ENCODE data around the gene EDIL3. TPM values are rescaled to one million over a fixed set of nuclear protein-coding genes. Genes with fewer than 3 reads are reported as not detected.

EDIL3 gene
- total RNA-seq, 4 donors from 2014 or later: 9.4 to 21.5 (median 17.5) TPM

- Histone ChIP-seq H3K36me3 (no peaks in the 10 kb centered on the region), H3K27ac (no peak overlapping the region), H3K4me1 (no peaks in the 10 kb centered on the region), H3K9me3 (no peaks in the 10 kb centered on the region), H3K27me3 (no peaks in the 10 kb centered on the region), H3K4me3 (no peak overlapping the region)
- TF ChIP-seq POLR2AphosphoS5 (IDR thresholded peaks at IDR 0.05) (no peak), POLR2A (IDR thresholded peaks at IDR 0.05) (no peak), EP300 (IDR thresholded peaks at IDR 0.05) (no peak)
- TF ChIP-seq, protein P1, sequence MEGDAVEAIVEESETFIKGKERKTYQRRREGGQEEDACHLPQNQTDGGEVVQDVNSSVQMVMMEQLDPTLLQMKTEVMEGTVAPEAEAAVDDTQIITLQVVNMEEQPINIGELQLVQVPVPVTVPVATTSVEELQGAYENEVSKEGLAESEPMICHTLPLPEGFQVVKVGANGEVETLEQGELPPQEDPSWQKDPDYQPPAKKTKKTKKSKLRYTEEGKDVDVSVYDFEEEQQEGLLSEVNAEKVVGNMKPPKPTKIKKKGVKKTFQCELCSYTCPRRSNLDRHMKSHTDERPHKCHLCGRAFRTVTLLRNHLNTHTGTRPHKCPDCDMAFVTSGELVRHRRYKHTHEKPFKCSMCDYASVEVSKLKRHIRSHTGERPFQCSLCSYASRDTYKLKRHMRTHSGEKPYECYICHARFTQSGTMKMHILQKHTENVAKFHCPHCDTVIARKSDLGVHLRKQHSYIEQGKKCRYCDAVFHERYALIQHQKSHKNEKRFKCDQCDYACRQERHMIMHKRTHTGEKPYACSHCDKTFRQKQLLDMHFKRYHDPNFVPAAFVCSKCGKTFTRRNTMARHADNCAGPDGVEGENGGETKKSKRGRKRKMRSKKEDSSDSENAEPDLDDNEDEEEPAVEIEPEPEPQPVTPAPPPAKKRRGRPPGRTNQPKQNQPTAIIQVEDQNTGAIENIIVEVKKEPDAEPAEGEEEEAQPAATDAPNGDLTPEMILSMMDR (IDR thresholded peaks at IDR 0.05): no peak
- DNase-seq (ENCODE audit: low spot score in 2 of 2): no peak
- 86% methylated on average over 3 of the region's 3 CpGs for WGBS
Measured at GRCh38 chr5:84092738-84093137, 291.9 kb downstream of the EDIL3 start.

GRCh38 chr5:84091127-84091799 lies 293.4 kb downstream of the EDIL3 start:
- WGBS: 74% methylated on average over 4 of the region's 4 CpGs
- H3K27ac ChIP-seq: no peak overlapping the region
- H3K4me3 ChIP-seq: no peak overlapping the region
- no peaks in the 10 kb centered on the region for H3K9me3 ChIP-seq
- TF ChIP-seq EP300 (IDR thresholded peaks at IDR 0.05) (no peak), POLR2AphosphoS5 (IDR thresholded peaks at IDR 0.05) (no peak), POLR2A (IDR thresholded peaks at IDR 0.05) (no peak)
- TF ChIP-seq, protein P1 (IDR thresholded peaks at IDR 0.05): no peak
- H3K36me3 ChIP-seq: no peaks in the 10 kb centered on the region
- no peak for DNase-seq (ENCODE audit: low spot score in 2 of 2)
- no peaks in the 10 kb centered on the region for H3K4me1 ChIP-seq
- H3K27me3 ChIP-seq: no peaks in the 10 kb centered on the region

- WGBS: 71% methylated on average over 2 of the region's 2 CpGs
- DNase-seq (ENCODE audit: low spot score in 2 of 2): no peak
- Histone ChIP-seq H3K27me3 (no peaks in the 10 kb centered on the region), H3K36me3 (no peaks in the 10 kb centered on the region), H3K9me3 (no peaks in the 10 kb centered on the region), H3K27ac (no peak overlapping the region), H3K4me1 (no peaks in the 10 kb centered on the region), H3K4me3 (no peak overlapping the region)
- TF ChIP-seq EP300 (IDR thresholded peaks at IDR 0.05) (no peak), POLR2A (IDR thresholded peaks at IDR 0.05) (no peak), POLR2AphosphoS5 (IDR thresholded peaks at IDR 0.05) (no peak)
- TF ChIP-seq, protein P1 (IDR thresholded peaks at IDR 0.05): no peak
Measured at GRCh38 chr5:84088996-84089395, 295.7 kb downstream of the EDIL3 start.

DNA sequence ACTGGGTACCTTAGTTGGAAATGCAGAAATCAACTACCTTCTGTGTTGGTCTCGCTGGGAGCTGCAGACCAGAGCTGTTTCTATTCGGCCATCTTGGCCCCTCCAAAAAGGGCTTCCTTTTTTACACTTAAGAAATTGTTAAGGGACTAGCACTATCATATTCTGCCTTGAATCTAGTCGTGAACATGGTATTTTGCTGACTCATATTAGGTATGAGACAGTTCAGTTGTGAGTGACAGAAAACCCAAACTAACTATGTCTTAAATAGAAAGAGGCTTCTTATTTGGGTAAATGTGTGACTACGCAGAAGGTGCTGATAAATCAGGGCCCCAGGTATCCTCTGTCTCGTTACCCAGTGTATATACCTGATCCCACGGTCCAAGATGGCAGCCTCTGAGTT lies 298.2 kb downstream of the EDIL3 start:
- Histone ChIP-seq H3K27me3 (no peaks in the 10 kb centered on the region), H3K4me3 (no peak overlapping the region), H3K27ac (no peak overlapping the region), H3K9me3 (no peaks in the 10 kb centered on the region), H3K4me1 (no peaks in the 10 kb centered on the region), H3K36me3 (no peaks in the 10 kb centered on the region)
- TF ChIP-seq EP300 (IDR thresholded peaks at IDR 0.05) (no peak), POLR2A (IDR thresholded peaks at IDR 0.05) (no peak), POLR2AphosphoS5 (IDR thresholded peaks at IDR 0.05) (no peak)
- TF ChIP-seq, protein P1 (IDR thresholded peaks at IDR 0.05): no peak
- WGBS: 93% methylated on average over 6 of the region's 6 CpGs
- DNase-seq (ENCODE audit: low spot score in 2 of 2): no peak

GRCh38 chr5:84085387-84086041 lies 299.2 kb downstream of the EDIL3 start:
- WGBS: 76% methylated on average over 5 of the region's 8 CpGs

More at GRCh38 chr5:84085387-84086041, 299.2 kb downstream of the EDIL3 start:
- Histone ChIP-seq H3K27me3 (no peaks in the 10 kb centered on the region), H3K9me3 (no peaks in the 10 kb centered on the region), H3K36me3 (no peaks in the 10 kb centered on the region), H3K27ac (no peak overlapping the region), H3K4me1 (no peaks in the 10 kb centered on the region), H3K4me3 (no peak overlapping the region)
- DNase-seq (ENCODE audit: low spot score in 2 of 2): no peak
- TF ChIP-seq, protein P1 (IDR thresholded peaks at IDR 0.05): no peak
- TF ChIP-seq POLR2AphosphoS5 (IDR thresholded peaks at IDR 0.05) (no peak), POLR2A (IDR thresholded peaks at IDR 0.05) (no peak)

All from suprapubic skin (tissue), 4 donors.